Endothelial cell of umbilical vein (primary cell): ENCODE measurements around the gene NRG3. TPM values are rescaled to one million over a fixed set of nuclear protein-coding genes. Genes with fewer than 3 reads are reported as not detected.

Experiments used
- BruUV-seq: library from RNA; stranded (reverse); fragments of 400-500 nt; replicated peaks from 2 replicates; lab custom pipeline; 2021; lab: Mats Ljungman, UMichigan
- CTCF ChIA-PET: fragments of 300-600, 350-600 bp; sonication (Branson Sonifier 250); formaldehyde crosslinking; loops from one replicate; lab custom pipeline; 2021; ENCODE audit warnings: antibody characterized with exemption, inconsistent platforms; lab: Charles Lee
- POLR2A ChIA-PET: fragments of 300-600, 350-600 bp; sonication (Branson Sonifier 250); formaldehyde crosslinking; loops from one replicate; lab custom pipeline; 2021; ENCODE audit warnings: antibody characterized with exemption, inconsistent platforms; lab: Charles Lee
- DNase-seq: peaks from one replicate; pipeline ENCODE4 v3.0.0-alpha.2; 2011; ENCODE audit warnings: low read depth, low spot score
- FAIRE-seq: peaks from 2 replicates; lab custom pipeline; 2011; peaks lifted over from hg19 to GRCh38; lab: Jason Lieb, UNC
- H2AFZ ChIP-seq: 2 replicates; pipeline ENCODE4 v1.6.0; 2012; ENCODE audit warnings: low read depth, low read length, control low read depth, inconsistent platforms
- H3K27ac ChIP-seq: 2 replicates; pipeline ENCODE4 v1.5.1; 2011; ENCODE audit warnings: low read depth, mild to moderate bottlenecking, control low read depth, low read length, moderate library complexity; ENCODE audit not compliant: insufficient read depth
- H3K27me3 ChIP-seq, 2 experiments: 2 replicates each; pipeline versions ENCODE4 v1.6.0 to v1.6.1; 2011; ENCODE audit warnings: low read length in 2 of 2, mixed read lengths in 1 of 2; ENCODE audit not compliant: control insufficient read depth in 2 of 2, insufficient read depth in 2 of 2
- H3K36me3 ChIP-seq, 2 experiments: 2 replicates in 1 of 2; 3 replicates in 1 of 2; pipeline ENCODE4 v1.5.1; 2011; ENCODE audit warnings: low read length in 2 of 2, mild to moderate bottlenecking in 1 of 2, moderate library complexity in 1 of 2; ENCODE audit not compliant: control insufficient read depth in 2 of 2, insufficient read depth in 2 of 2; ENCODE audit errors: extremely low read depth in 1 of 2
- H3K4me1 ChIP-seq: 3 replicates; pipeline ENCODE4 v1.5.1; 2011; ENCODE audit warnings: mild to moderate bottlenecking, low read length; ENCODE audit not compliant: control insufficient read depth, insufficient read depth; ENCODE audit errors: extremely low read depth
- H3K4me2 ChIP-seq: 2 replicates; pipeline ENCODE4 v1.6.1; 2011; ENCODE audit warnings: low read length, control low read depth, mixed read lengths; ENCODE audit not compliant: insufficient read depth
- H3K4me3 ChIP-seq, 3 experiments: fragments of 200-600 bp in 1 of 3; sonication (generic), shearing (Covaris generic) in 1 of 3; replicated peaks in 1 of 3; 2 replicates each; pipeline ENCODE4 v1.5.1; 2011 to 2016; ENCODE audit warnings: control low read depth in 3 of 3, low read length in 3 of 3, mild to moderate bottlenecking in 2 of 3, inconsistent platforms in 1 of 3, low read depth in 1 of 3, moderate library complexity in 1 of 3; ENCODE audit not compliant: insufficient read depth in 1 of 3
- H3K79me2 ChIP-seq: 2 replicates; pipeline ENCODE4 v1.6.0; 2012; ENCODE audit warnings: low read length, inconsistent platforms; ENCODE audit not compliant: control insufficient read depth, insufficient read depth
- H3K9ac ChIP-seq: replicated peaks from 2 replicates; pipeline ENCODE3; 2011; ENCODE audit warnings: low read length, control low read depth; ENCODE audit not compliant: insufficient read depth; ENCODE audit errors: extremely low read depth
- H3K9me1 ChIP-seq: replicated peaks from 3 replicates; pipeline ENCODE4 v1.6.0; 2011; ENCODE audit warnings: mild to moderate bottlenecking, low read length; ENCODE audit not compliant: control insufficient read depth, insufficient read depth; ENCODE audit errors: extremely low read depth
- H3K9me3 ChIP-seq: replicated peaks from 2 replicates; pipeline ENCODE4 v1.5.1; 2012; ENCODE audit warnings: low read length, inconsistent platforms; ENCODE audit not compliant: control insufficient read depth, insufficient read depth
- H4K20me1 ChIP-seq: replicated peaks from 2 replicates; pipeline ENCODE3; 2011; ENCODE audit warnings: mild to moderate bottlenecking, low read length; ENCODE audit not compliant: control insufficient read depth, insufficient read depth; ENCODE audit errors: extremely low read depth
- CTCF ChIP-seq, 2 donors: IDR thresholded peaks; 1 replicate in 1 of 2; 2 replicates in 1 of 2; pipeline ENCODE4 v1.5.1; 2011; ENCODE audit warnings: low read length in 2 of 2, mild to moderate bottlenecking in 2 of 2, moderate library complexity in 2 of 2, control low read depth in 1 of 2, inconsistent platforms in 1 of 2, low read depth in 1 of 2; ENCODE audit not compliant: insufficient read depth in 1 of 2; ENCODE audit errors: extremely low read depth in 1 of 2
- EZH2 ChIP-seq: IDR thresholded peaks from 2 replicates; pipeline ENCODE4 v1.6.1; 2012; ENCODE audit warnings: borderline replicate concordance, low read depth, mild to moderate bottlenecking, moderate library complexity, low read length, inconsistent platforms; ENCODE audit not compliant: severe bottlenecking
- GATA2 ChIP-seq: IDR thresholded peaks from 2 replicates; pipeline ENCODE4 v1.7.0; 2011; ENCODE audit warnings: low read depth, mild to moderate bottlenecking, moderate library complexity, mixed read lengths, low read length; ENCODE audit not compliant: insufficient read length, insufficient read depth
- JUN ChIP-seq: IDR thresholded peaks from 2 replicates; pipeline ENCODE4 v1.6.1; 2011; ENCODE audit warnings: borderline replicate concordance, low read depth; ENCODE audit not compliant: insufficient read length, insufficient read depth
- MAX ChIP-seq: IDR thresholded peaks from 2 replicates; pipeline ENCODE4 v1.6.1; 2011; ENCODE audit not compliant: insufficient read depth, insufficient read length
- MYC ChIP-seq: IDR thresholded peaks from one replicate; pipeline ENCODE4 v1.6.1; 2011; ENCODE audit warnings: mild to moderate bottlenecking, low read depth, low read length
- POLR2A ChIP-seq: IDR thresholded peaks from 2 replicates; pipeline ENCODE4 v1.6.1; 2012; ENCODE audit warnings: low read depth, mild to moderate bottlenecking, control low read depth, low read length
- POLR2AphosphoS5 ChIP-seq: IDR thresholded peaks from 2 replicates; pipeline ENCODE4 v1.6.1; 2012; ENCODE audit warnings: low read depth, mild to moderate bottlenecking, control low read depth, low read length, moderate library complexity; ENCODE audit not compliant: insufficient read depth
- dilution Hi-C: fragments of 300-500 bp; cut with MboI; formaldehyde crosslinking; loops from one replicate; pipeline ENCODE4 v1.15.0; 2019; ENCODE audit warnings: low sequenced_read_pairs; ENCODE audit not compliant: extremely low pct_ligation_motif_present
- intact Hi-C: fragments of 100-400 bp; cut with micrococcal nuclease; formaldehyde crosslinking; loops from one replicate; pipeline ENCODE4 v1.10.0; 2022
- polyA plus RNA-seq, 4 experiments: library from polyadenylated mRNA; depleted of rRNA in 3 of 4; stranded (reverse) in 3 of 4; unstranded in 1 of 4; fragments of >200 nt; gene quantifications; 2 replicates each; pipeline versions ENCODE4 v1.2.1 to v1.2.3, GENCODE V29; 2011 to 2012; ENCODE audit warnings: missing spikeins in 1 of 4
- total RNA-seq: library from RNA; stranded (reverse); gene quantifications from 2 replicates; pipeline ENCODE4 v1.2.3, GENCODE V29; 2021

NRG3 gene
- total and polyA plus RNA-seq, 2 donors (not counting 3 experiments of a cell fraction or from before 2014, with no cell fraction given): 1.9 to 3.9 TPM

GRCh38 chr10:82124713-82125112 is 249.7 kb downstream of the NRG3 start:
- dilution Hi-C loops (no loop called here), intact Hi-C loops (no loop called here)
- no peaks in the 10 kb centered on the region for H3K9me3 ChIP-seq
- H3K36me3 ChIP-seq: no peaks in the 10 kb centered on the region
- H3K4me1 ChIP-seq: no peaks in the 10 kb centered on the region
- no peak overlapping the region for H3K27ac ChIP-seq
- no peak overlapping the region for H3K4me2 ChIP-seq
- H4K20me1 ChIP-seq: no peaks in the 10 kb centered on the region
- no peaks in the 10 kb centered on the region for H3K27me3 ChIP-seq
- H2AFZ ChIP-seq: no peak overlapping the region
- FAIRE-seq: no peak
- no peak overlapping the region for H3K4me3 ChIP-seq
- H3K9ac ChIP-seq: no peak overlapping the region
- no peak for DNase-seq
- no peaks in the 10 kb centered on the region for H3K9me1 ChIP-seq
- ChIA-PET POLR2A (no interaction called here), CTCF (no interaction called here)
- no peaks in the 10 kb centered on the region for H3K79me2 ChIP-seq
- no peak for TF ChIP-seq POLR2AphosphoS5
- no peak for TF ChIP-seq MAX
- no peak for TF ChIP-seq EZH2
- TF ChIP-seq JUN: no peak
- TF ChIP-seq GATA2: no peak
- TF ChIP-seq MYC: no peak
- no peak for TF ChIP-seq CTCF (IDR thresholded peaks at IDR 0.05; ENCODE audit: extremely low read depth in 1 of 2, insufficient read depth in 1 of 2, low read depth in 1 of 2, low read length in 2 of 2)
- TF ChIP-seq POLR2A: no peak
- no TSS peak for BruUV-seq
